Prostate gland (tissue), 2 donors: ENCODE results near the gene GPR141.

Source experiments
- CTCF ChIP-seq, 4 experiments: fragments of 200-600 bp in 2 of 4; fragments of 450-650 bp in 2 of 4; sonication (generic) in 2 of 4; IDR thresholded peaks; 1 replicate in 3 of 4; 2 replicates in 1 of 4; pipeline ENCODE4 v1.5.1; 2016 to 2019; ENCODE audit warnings: antibody characterized with exemption in 4 of 4, mild to moderate bottlenecking in 2 of 4, moderate library complexity in 2 of 4
- POLR2A ChIP-seq: fragments of 450-650 bp; IDR thresholded peaks from one replicate; pipeline ENCODE4 v1.6.1; 2016; ENCODE audit warnings: antibody characterized with exemption, mild to moderate bottlenecking

DNA sequence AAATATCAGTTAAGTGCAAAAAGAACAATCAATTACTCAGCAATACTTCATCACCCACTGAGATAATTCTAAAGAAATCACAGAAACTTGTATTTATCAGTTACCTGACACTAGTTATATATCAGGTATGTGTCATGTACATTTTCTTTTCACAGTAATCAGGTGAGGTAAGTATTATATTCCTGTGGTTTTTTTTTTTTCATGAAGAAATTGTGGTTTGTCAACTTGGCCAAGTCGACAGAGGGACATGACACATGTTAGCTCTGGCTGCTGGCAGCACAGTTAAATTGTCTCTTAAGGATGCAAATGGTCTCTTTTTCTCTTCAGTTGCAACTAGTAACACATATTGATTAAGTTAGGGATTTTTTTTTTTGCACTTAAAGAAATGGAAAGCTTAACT lies 13.7 kb upstream of the GPR141 start:
- TF ChIP-seq POLR2A (no peak), CTCF (IDR thresholded peaks at IDR 0.05) (no peak)
